Anterior cingulate cortex (tissue), 58 donors: ENCODE measurements around the gene ANXA3.
"Not testable (repeated sequence)": the region's sequence is repeated elsewhere in the genome, so short reads cannot be mapped to it uniquely, and the experiment has no call there.

ENCODE experiments used
- DNase-seq, 58 donors: peaks; one replicate each; lab custom pipeline; 2025; lab: John Stamatoyannopoulos, UW

The ANXA3 gene, protein sequence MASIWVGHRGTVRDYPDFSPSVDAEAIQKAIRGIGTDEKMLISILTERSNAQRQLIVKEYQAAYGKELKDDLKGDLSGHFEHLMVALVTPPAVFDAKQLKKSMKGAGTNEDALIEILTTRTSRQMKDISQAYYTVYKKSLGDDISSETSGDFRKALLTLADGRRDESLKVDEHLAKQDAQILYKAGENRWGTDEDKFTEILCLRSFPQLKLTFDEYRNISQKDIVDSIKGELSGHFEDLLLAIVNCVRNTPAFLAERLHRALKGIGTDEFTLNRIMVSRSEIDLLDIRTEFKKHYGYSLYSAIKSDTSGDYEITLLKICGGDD

GRCh38 chr4:78551420-78552351 is at the start of gene ANXA3:
ANXA3 (plus strand) TSS chr4:78551770; CDS start chr4:78554474, 2,704 bp downstream.
- peak in 3 of 58 donors; percentile 2 to 6 (median 4) for DNase-seq

- DNase-seq: not testable (repeated sequence)
Observed at GRCh38 chr4:78506260-78506659, 45.3 kb upstream of the ANXA3 start.

DNA sequence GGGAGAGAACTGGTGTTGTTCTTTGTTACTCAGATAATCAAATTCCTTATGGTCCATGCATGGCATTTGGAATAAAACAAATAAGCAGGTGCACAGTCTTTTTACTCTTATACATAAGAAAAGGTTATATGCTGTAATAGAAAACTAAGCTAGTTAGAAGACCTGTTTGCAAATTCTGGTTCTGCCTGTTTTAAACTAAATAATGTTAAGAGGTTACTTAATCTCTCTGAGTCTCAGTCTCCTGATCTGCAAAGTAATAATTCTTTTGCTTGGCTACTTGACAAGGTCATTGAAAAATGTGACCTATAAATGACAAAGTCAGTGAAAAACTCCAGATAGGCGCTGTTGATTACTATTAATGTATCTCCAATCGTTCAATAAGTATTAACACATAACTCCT is 42.5 kb upstream of the ANXA3 start:
- DNase-seq: no peak

- no peak for DNase-seq
Observed at GRCh38 chr4:78510108-78510507, 41.5 kb upstream of the ANXA3 start.

DNA sequence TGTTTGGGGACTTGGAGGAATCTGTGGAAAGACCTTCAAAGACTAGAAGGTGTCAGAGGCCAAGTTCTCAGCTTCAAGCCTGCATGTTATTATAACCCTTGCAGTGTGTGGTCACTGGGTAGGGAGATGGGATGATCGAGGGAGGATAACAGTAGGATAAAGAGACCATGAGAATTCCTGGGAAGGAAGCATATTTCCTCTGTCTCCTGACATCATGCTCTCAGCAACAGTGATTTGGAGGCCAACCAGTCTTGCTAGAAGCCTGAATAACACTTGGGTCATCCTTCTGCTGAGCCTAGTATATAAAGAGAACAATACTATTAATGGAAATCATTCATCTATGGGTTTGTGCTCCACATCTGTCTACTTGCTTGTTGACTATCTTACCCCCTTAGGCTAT is 40.9 kb upstream of the ANXA3 start:
- DNase-seq: no peak

DNA sequence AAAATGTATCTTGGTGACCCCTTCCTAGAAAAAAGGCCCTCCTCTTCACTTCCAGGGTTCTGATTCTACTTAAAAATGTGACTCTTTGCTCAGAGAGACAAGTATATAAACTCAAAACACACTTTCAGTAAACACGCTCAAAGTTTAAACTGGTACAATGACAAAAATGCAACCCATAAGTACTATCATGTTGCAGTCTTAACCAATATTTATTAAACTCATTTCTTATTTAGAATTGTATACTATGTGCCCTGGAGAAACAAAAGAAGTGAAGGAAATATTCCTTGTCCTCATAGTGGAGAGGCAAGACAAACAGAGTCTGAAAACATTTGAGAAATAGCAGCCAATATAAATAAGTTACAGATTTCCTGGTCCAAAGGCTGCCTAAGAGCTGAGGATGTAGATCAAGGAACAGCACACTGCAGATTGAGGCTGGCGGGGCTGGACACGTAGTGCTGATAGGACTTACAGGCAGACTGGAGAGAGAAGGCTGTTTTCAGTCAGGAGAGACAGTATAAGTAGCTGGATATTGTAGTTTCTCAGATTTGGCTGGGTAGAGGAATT is 39.1 kb upstream of the ANXA3 start:
- no peak for DNase-seq

- DNase-seq: no peak
Observed at GRCh38 chr4:78513411-78513975, 38.1 kb upstream of the ANXA3 start.

DNA sequence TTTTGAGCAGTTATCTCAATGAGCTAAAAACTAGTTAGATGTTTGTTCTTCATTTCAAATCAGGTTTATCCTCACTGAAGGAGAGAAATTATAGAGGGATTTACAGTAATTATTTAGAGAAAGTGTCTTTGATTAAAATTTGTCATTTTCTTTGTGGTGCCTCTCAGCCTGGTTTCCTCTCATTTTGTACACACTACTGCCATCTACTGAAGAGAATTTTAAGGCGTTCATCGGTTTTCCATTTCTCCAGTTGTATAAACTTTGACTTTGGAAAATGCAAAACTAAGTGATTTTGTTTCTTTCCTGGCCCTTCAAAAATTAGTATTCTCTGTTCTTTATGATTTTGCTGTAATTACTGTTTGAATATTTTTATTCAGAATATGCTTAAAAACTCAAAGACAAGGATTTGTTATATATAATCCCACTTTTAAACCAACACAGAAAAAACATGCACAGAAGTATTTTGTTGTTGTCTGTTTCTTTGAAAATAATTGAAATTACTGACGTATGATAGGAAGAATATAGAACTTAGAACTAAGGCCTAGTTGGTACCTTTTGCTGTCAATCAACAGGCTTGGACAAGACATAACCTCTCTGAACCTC is 34.4 kb upstream of the ANXA3 start:
- peak in 1 of 58 donors; percentile 11 for DNase-seq

- DNase-seq: no peak
Observed at GRCh38 chr4:78518561-78518960, 33.0 kb upstream of the ANXA3 start.

DNA sequence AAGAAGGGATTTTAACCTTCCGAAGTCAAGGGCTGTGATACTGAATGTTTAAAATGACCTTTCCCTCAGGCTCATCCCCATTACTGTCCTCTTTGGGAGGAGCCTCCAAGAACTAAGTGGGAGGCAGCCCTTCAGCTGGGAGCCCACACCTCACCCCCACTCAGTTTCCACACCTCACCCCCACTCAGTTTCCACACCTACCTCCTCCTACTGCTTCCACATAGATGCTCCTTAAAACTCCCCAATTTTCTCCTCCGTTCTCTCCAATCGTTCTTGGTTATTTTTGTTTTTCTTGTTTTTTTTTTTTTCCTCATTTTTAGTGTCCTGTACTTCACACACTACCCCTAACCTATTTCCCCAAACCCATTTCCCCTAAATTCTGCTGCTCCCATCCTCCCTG is 31.6 kb upstream of the ANXA3 start:
- no peak for DNase-seq

DNA sequence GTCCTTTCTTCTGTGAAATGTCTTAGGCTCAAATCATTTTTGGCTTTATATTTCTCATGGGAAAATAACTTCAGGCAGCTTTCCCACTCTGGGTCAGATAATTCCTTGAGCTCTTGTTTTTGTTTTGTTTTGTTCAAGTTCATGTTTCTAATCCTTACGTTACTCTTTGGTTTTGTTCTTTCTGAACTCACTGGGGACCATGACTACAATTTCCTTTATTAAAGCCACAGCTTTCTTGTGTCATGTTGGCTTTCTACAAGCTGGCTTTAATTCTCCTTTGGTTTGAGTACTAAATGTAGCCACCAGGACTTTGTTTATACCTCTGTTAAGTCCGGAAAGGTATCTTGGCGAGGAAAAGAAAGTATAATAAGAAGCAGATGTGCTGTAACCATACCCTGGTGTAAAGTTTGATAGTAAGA is 30.8 kb upstream of the ANXA3 start:
- DNase-seq: no peak

DNA sequence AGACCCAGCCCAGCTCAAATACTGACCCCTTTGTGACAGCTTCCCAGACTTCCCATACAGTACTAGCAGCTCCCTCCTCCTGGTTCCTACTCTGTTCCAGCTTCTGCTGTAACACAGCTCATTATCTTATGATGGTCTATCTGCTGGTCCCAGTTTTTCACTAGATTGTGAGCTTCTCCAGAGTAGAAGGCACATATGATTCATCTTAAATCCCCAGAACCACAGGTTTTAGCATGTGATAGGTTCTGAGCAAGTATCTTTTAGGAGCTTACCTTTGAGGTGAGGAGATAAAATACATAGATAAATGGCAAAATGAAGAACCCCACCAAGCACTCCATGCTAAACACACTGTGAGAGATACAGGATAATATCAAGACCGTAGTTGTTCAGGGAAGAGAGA is 27.6 kb upstream of the ANXA3 start:
- DNase-seq: no peak

DNA sequence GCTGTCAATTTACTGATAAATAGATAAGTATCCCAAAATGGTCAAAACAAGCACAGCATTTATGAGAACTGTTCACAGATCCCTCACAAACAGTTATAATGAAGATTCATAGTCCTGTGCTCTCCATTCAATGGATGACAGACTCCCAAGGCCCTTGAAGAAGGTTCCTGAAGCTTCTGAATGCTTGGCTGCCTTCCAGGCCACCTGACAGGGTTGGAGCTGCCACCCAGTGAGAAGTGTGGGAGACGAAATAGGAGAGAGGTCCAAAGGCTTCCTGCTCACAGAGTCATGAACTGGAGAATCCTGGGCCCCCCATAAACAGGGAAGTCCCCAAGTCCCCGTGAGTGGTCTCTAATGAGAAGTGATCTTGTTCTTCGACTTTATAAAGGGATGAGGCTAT is 26.0 kb upstream of the ANXA3 start:
- no peak for DNase-seq

DNA sequence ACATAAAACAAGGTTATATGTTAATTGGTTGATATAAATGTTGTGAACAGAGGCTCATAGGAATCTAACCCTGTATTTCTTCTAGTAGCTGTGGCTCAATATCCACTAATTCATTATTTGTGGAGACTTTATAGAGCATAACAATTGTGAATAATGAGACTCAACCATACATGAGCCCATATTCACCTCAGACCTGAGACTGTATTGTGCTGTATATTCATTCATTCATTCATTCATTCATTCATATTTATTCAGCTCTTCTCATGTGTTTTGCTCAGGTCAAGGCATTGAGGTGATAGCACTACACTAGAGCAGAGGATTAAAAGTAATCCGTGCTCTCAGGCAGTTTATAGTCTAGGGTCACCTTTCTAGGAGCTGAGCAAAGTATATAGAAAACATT is 24.5 kb upstream of the ANXA3 start:
- DNase-seq: no peak

DNA sequence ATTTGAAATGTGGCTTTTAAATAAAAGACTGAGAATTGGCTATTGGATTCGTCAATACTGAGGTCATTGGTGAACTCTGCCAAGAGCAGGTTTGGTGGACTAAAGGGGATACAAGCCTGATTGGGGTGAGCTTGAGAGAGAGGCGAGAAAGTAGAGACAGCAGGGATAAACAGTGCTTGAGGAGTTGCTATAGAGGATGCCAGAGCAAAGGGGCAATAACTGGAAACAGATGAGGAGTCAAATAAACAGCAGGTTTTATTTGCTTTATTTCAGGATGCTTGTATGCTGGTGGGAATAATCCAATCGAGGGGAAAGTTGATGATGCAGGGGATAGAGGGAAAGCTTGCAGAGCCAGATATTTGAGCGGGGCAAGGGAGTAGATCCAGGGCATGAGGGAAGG is 24.0 kb upstream of the ANXA3 start:
- no peak for DNase-seq

DNA sequence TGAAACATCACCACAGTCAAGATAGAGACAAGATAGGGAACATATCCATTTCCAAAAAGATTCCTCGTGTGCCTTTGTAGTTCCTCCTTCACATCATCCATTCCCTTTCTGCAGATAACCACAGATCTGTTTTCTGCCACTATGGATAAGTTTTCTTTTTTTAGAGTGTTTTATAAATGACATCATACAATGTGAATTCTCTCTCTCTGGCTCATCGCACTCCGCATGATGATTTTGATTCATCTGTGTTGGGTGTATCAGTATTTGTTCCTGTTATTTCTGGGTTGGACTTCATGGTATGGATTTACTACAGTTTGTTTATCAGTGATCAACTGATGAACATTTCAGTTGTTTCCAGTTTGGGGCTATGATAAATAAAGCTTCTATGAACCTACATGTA is 23.2 kb upstream of the ANXA3 start:
- no peak for DNase-seq

DNA sequence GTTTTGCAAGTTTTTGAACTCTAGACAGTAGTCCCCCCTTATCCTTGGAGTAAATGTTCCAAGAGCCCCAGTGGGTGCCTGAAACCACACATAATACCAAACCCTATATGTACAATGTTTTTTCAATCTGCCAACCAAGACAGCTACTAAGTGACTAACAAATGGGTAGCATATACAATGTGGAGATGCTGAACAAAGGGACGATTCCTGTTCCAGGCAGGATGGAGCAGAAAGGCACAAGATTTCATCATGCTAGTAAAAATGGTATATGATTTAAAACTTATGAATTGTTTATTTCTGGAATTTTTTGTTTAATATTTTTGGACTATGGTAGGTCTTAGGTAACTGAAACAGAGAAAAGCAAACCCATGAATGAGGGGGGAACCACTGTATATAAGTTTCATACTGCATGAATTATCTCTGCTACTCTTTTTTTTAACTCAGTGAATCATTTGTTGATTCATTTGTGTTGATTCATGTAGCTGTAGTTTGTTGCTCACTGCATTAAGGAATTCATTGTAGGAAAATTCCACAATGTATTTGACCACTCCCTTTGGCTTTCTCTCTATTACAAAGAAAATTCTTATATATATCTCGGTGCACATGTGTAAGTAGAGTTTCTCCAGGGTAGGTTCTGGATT is 21.9 kb upstream of the ANXA3 start:
- no peak for DNase-seq

DNA sequence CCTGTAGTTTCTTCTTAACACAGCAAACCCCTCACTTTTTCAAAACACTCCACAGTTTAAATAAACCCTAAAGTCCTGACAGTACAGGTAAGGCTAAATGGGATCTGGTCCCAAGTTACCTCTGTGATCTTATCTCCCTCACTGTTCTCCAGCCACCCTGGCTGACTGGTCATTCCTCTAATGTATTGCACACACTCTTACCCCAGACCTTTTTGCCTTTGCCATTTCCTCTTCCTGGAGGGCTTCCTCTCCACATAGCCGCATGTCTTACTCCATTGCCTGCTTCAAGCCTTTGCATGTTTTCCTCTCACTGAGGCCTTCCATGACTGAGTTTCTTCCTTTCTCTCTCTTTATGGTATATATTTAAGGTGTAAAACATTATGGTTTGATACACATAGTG is 19.5 kb upstream of the ANXA3 start:
- no peak for DNase-seq

GRCh38 chr4:78533854-78534253 is 17.7 kb upstream of the ANXA3 start:
- no peak for DNase-seq
